ENCODE measurements around the gene POLR3E. TPM values are rescaled to one million over a fixed set of nuclear protein-coding genes. Genes with fewer than 3 reads are reported as not detected.

The POLR3E gene
- total RNA-seq, 1 experiment from 2014 or later, result 65.0 TPM

- TF ChIP-seq ZBTB33 (IDR thresholded peaks at IDR 0.05; ENCODE audit: extremely low read depth, insufficient replicate concordance, low read length) (peak; percentile 34), POLR2A (IDR thresholded peaks at IDR 0.05; ENCODE audit: borderline replicate concordance, extremely low read depth, insufficient read depth, insufficient read length) (peak; percentile 53), EZH2 (IDR thresholded peaks at IDR 0.05) (no peak), CBX3 (IDR thresholded peaks at IDR 0.05; ENCODE audit: low read depth) (peak; percentile 94), ATF3 (IDR thresholded peaks at IDR 0.05) (peak; percentile 100)
These were observed at the start of gene POLR3E (continued) for GRCh38 chr16:22297114-22297870.

- intact Hi-C loops (cut with micrococcal nuclease), result no loop called here
- H3K27ac ChIP-seq (ENCODE audit: low read depth, low read length), result no peak overlapping the region
- no peaks in the 10 kb centered on the region for H3K9me2 ChIP-seq (ENCODE audit: insufficient read depth)
- H3K4me2 ChIP-seq (ENCODE audit: low read length), result no peak overlapping the region
- RAD21 ChIA-PET (ENCODE audit: low non-redundant PET in 1 of 2, low total read pairs in 2 of 2, uncharacterized antibody in 2 of 2, unreplicated experiment in 2 of 2), result no interaction called here
- ATAC-seq, result no peak
- H4K20me1 ChIP-seq (ENCODE audit: insufficient read depth), result no peaks in the 10 kb centered on the region
- no peak overlapping the region for H2AFZ ChIP-seq (ENCODE audit: low read depth, low read length, poor library complexity, severe bottlenecking)
- BruUV-seq (replicated peaks), result no TSS peak
- no peaks in the 10 kb centered on the region for H3K79me2 ChIP-seq (ENCODE audit: insufficient read depth, low read length)
- peaks cover 4 to 31% of the 10 kb centered on the region in 2 experiments for H3K36me3 ChIP-seq (ENCODE audit: control insufficient read depth in 1 of 2, insufficient read depth in 2 of 2, low read length in 2 of 2)
- H3K9me3 ChIP-seq (ENCODE audit: control insufficient read depth in 1 of 2, insufficient read depth in 1 of 2, low read depth in 1 of 2, low read length in 2 of 2), result peaks cover 5% of the 10 kb centered on the region in 2 experiments; a peak in 1 of 4 replicates
- no peak overlapping the region for H3K4me3 ChIP-seq (replicated peaks in 1 of 2; ENCODE audit: low read depth in 1 of 2, low read length in 2 of 2)
- no peaks in the 10 kb centered on the region for H3K4me1 ChIP-seq (ENCODE audit: control insufficient read depth in 1 of 2, insufficient read depth in 2 of 2, low read length in 2 of 2)
- H3K9ac ChIP-seq (ENCODE audit: low read length), result no peak overlapping the region
- no peak for DNase-seq (ENCODE audit: low read depth, low spot score)
- POLR2A ChIA-PET, result no interaction called here
- CTCF ChIA-PET, result no interaction called here
- H3K27me3 ChIP-seq (ENCODE audit: insufficient read depth, low read length), result no peaks in the 10 kb centered on the region
- TF ChIP-seq TCF7L2 (IDR thresholded peaks at IDR 0.05; ENCODE audit: borderline replicate concordance, extremely low read depth, insufficient read depth, insufficient read length), result no peak
- no peak for TF ChIP-seq POLR2AphosphoS5 (IDR thresholded peaks at IDR 0.05; ENCODE audit: low read depth, low read length)
- no peak for TF ChIP-seq CTCF (IDR thresholded peaks at IDR 0.05 in 2 of 3, conservative IDR thresholded peaks at IDR 0.05 in 1 of 3; ENCODE audit: borderline replicate concordance in 1 of 3, insufficient read depth in 1 of 3, low read depth in 2 of 3, low read length in 2 of 3)
- TF ChIP-seq JUND (IDR thresholded peaks at IDR 0.05), result no peak
- TF ChIP-seq MAX (IDR thresholded peaks at IDR 0.05), result no peak
- TF ChIP-seq ELF1 (IDR thresholded peaks at IDR 0.05; ENCODE audit: borderline replicate concordance, low read depth), result no peak
- no peak for TF ChIP-seq EZH2 (IDR thresholded peaks at IDR 0.05)
- no peak for TF ChIP-seq SIN3A (IDR thresholded peaks at IDR 0.05; ENCODE audit: low read depth)
- TF ChIP-seq EGR1 (IDR thresholded peaks at IDR 0.05; ENCODE audit: low read depth), result no peak
- no peak for TF ChIP-seq EZH2phosphoT487 (IDR thresholded peaks at IDR 0.05; ENCODE audit: borderline replicate concordance)
- no peak for TF ChIP-seq ZBTB33 (IDR thresholded peaks at IDR 0.05; ENCODE audit: extremely low read depth, insufficient replicate concordance, low read length)
- TF ChIP-seq YY1 (IDR thresholded peaks at IDR 0.05; ENCODE audit: extremely low read depth, insufficient replicate concordance, low read depth, low read length), result no peak
These were observed 46.7 kb upstream of the POLR3E start for GRCh38 chr16:22250522-22250921.
